ENCODE data around the gene SUPT4H1. TPM values are rescaled to one million over a fixed set of nuclear protein-coding genes. Genes with fewer than 3 reads are reported as not detected.

SUPT4H1 gene
- total and polyA plus RNA-seq, 2 donors (not counting 1 experiment from before 2014, with no cell fraction given), result 30.2 to 60.1 TPM

GRCh38 chr17:58343131-58343530 lies 8.9 kb downstream of the SUPT4H1 start:
- ATAC-seq (ENCODE audit: low read depth), result no peak
- peaks cover 92% of the 10 kb centered on the region for H3K79me2 ChIP-seq (ENCODE audit: control insufficient read depth, insufficient read depth, low read length)
- CTCF ChIA-PET, result interaction anchor here (0.6 to 13.7 kb wide), 7 partner anchors 7 to 74 kb away, joined by 4 to 587 read pairs (median 33); partner anchors contain the start of genes RNF43, SUPT4H1 and TSPOAP1
- H3K27ac ChIP-seq (ENCODE audit: low read length in 2 of 2), result peak overlapping the region; percentile 98 to 99
- H3K4me3 ChIP-seq (ENCODE audit: control extremely low read depth in 1 of 5, extremely low read depth in 1 of 5, insufficient read depth in 1 of 5, low read depth in 2 of 5, low read length in 4 of 5), result peak overlapping the region in 4 of 5 experiments; percentile 56 to 82 (median 67)
- POLR2A ChIA-PET, result interaction anchor here (2.2 to 13.3 kb wide), 4 partner anchors 9 to 75 kb away, joined by 10 to 663 read pairs (median 30); partner anchors contain the start of genes RNF43, SUPT4H1 and TSPOAP1
- H3K9me3 ChIP-seq (ENCODE audit: control extremely low read depth in 1 of 3, control insufficient read depth in 2 of 3, insufficient read depth in 1 of 3, low read length in 2 of 3), result no peaks in the 10 kb centered on the region
- Mint-ChIP-seq H3K4me1 (peaks cover 86% of the 10 kb centered on the region), H3K9me3 (ENCODE audit: insufficient read depth) (no peaks in the 10 kb centered on the region), H3K27ac (peak overlapping the region; percentile 94), H3K27me3 (no peaks in the 10 kb centered on the region), H3K4me3 (peak overlapping the region; percentile 88)
- no peak overlapping the region for H2AFZ ChIP-seq (ENCODE audit: insufficient read depth, low read depth, low read length, poor library complexity, severe bottlenecking)
- H3K4me1 ChIP-seq (ENCODE audit: control insufficient read depth in 2 of 2, insufficient read depth in 2 of 2, low read length in 2 of 2), result peaks cover 80 to 84% of the 10 kb centered on the region in 2 donors
- H4K20me1 ChIP-seq (ENCODE audit: control insufficient read depth, insufficient read depth, low read length, poor library complexity, severe bottlenecking), result peaks cover 15% of the 10 kb centered on the region
- no peak for TF ChIP-seq CTCF (IDR thresholded peaks at IDR 0.05)
- TF ChIP-seq EZH2 (IDR thresholded peaks at IDR 0.05; ENCODE audit: borderline replicate concordance, insufficient read depth, low read depth, low read length, poor library complexity, severe bottlenecking), result no peak
- WGBS (ENCODE audit: insufficient coverage), result 80% methylated on average over 1 of the region's 4 CpGs
- H3K4me2 ChIP-seq (replicated peaks; ENCODE audit: low read depth, low read length, poor library complexity, severe bottlenecking), result peak overlapping the region; percentile 92
- intact Hi-C loops (cut with micrococcal nuclease), result no loop called here
- peak overlapping the region; percentile 83 for H3K9ac ChIP-seq (ENCODE audit: low read length)
- H3K27me3 ChIP-seq (replicated peaks in 1 of 4; ENCODE audit: control extremely low read depth in 1 of 4, control insufficient read depth in 3 of 4, insufficient read depth in 4 of 4, low read length in 3 of 4), result no peaks in the 10 kb centered on the region
- H3K36me3 ChIP-seq (replicated peaks in 1 of 2; ENCODE audit: control extremely low read depth in 1 of 2, control insufficient read depth in 1 of 2, extremely low read depth in 1 of 2, insufficient read depth in 2 of 2, low read length in 1 of 2), result peaks cover 6 to 33% of the 10 kb centered on the region in 2 experiments
- no peak for DNase-seq

- ATAC-seq (ENCODE audit: low read depth) (no peak), DNase-seq (peak; percentile 52)
- H3K27ac Mint-ChIP-seq, result peak overlapping the region; percentile 94
- Histone ChIP-seq H3K4me3 (ENCODE audit: control extremely low read depth in 1 of 5, extremely low read depth in 1 of 5, insufficient read depth in 1 of 5, low read depth in 2 of 5, low read length in 4 of 5) (peak overlapping the region in 2 of 5 experiments; percentile 10 to 33), H3K9ac (ENCODE audit: low read length) (peak overlapping the region; percentile 34), H3K4me1 (ENCODE audit: control insufficient read depth in 2 of 2, insufficient read depth in 2 of 2, low read length in 2 of 2) (peaks cover 80 to 93% of the 10 kb centered on the region in 2 donors), H3K4me2 (replicated peaks; ENCODE audit: low read depth, low read length, poor library complexity, severe bottlenecking) (peak overlapping the region; percentile 92), H3K27ac (ENCODE audit: low read length in 2 of 2) (peak overlapping the region; percentile 98 to 99), H2AFZ (ENCODE audit: insufficient read depth, low read depth, low read length, poor library complexity, severe bottlenecking) (no peak overlapping the region), H4K20me1 (ENCODE audit: control insufficient read depth, insufficient read depth, low read length, poor library complexity, severe bottlenecking) (peaks cover 5% of the 10 kb centered on the region), H3K27me3 (replicated peaks in 1 of 4; ENCODE audit: control extremely low read depth in 1 of 4, control insufficient read depth in 3 of 4, insufficient read depth in 4 of 4, low read length in 3 of 4) (no peaks in the 10 kb centered on the region), H3K36me3 (replicated peaks in 1 of 2; ENCODE audit: control extremely low read depth in 1 of 2, control insufficient read depth in 1 of 2, extremely low read depth in 1 of 2, insufficient read depth in 2 of 2, low read length in 1 of 2) (peaks cover 0 to 22% of the 10 kb centered on the region in 2 experiments), H3K79me2 (ENCODE audit: control insufficient read depth, insufficient read depth, low read length) (peaks cover 86% of the 10 kb centered on the region), H3K9me3 (ENCODE audit: control extremely low read depth in 1 of 3, control insufficient read depth in 2 of 3, insufficient read depth in 1 of 3, low read length in 2 of 3) (no peaks in the 10 kb centered on the region)
- no peak for TF ChIP-seq CTCF (IDR thresholded peaks at IDR 0.05)
- TF ChIP-seq EZH2 (IDR thresholded peaks at IDR 0.05; ENCODE audit: borderline replicate concordance, insufficient read depth, low read depth, low read length, poor library complexity, severe bottlenecking), result no peak
- no peaks in the 10 kb centered on the region for H3K27me3 Mint-ChIP-seq
- ChIA-PET CTCF (interaction anchor here (3.5 to 13.7 kb wide), 3 partner anchors 10 to 21 kb away, joined by 16 to 587 read pairs (median 119); partner anchors contain the start of gene TSPOAP1), POLR2A (interaction anchor here (2.8 to 13.3 kb wide), 2 partner anchors 10 to 12 kb away, joined by 10 to 663 read pairs; partner anchors contain the start of genes SUPT4H1 and TSPOAP1)
- peak overlapping the region; percentile 88 for H3K4me3 Mint-ChIP-seq
- intact Hi-C loops (cut with micrococcal nuclease), result no loop called here
- H3K9me3 Mint-ChIP-seq (ENCODE audit: insufficient read depth), result no peaks in the 10 kb centered on the region
- 46% methylated on average over 3 of the region's 4 CpGs for WGBS (ENCODE audit: insufficient coverage)
- H3K4me1 Mint-ChIP-seq, result peaks cover 90% of the 10 kb centered on the region
Observed at GRCh38 chr17:58341861-58342475, 10.0 kb downstream of the SUPT4H1 start.
